HCT116 (cell line): ENCODE results near the gene MAPKAPK5.
"Not testable (repeated sequence)": the region's sequence is repeated elsewhere in the genome, so short reads cannot be mapped to it uniquely, and the experiment has no call there.

Experiments used
- SIN3A ChIP-seq: IDR thresholded peaks from 2 replicates; pipeline ENCODE4 v1.6.1; 2012; ENCODE audit warnings: low read depth
- SP1 ChIP-seq: IDR thresholded peaks from 2 replicates; pipeline ENCODE4 v1.6.1; 2012; ENCODE audit warnings: low read depth

DNA sequence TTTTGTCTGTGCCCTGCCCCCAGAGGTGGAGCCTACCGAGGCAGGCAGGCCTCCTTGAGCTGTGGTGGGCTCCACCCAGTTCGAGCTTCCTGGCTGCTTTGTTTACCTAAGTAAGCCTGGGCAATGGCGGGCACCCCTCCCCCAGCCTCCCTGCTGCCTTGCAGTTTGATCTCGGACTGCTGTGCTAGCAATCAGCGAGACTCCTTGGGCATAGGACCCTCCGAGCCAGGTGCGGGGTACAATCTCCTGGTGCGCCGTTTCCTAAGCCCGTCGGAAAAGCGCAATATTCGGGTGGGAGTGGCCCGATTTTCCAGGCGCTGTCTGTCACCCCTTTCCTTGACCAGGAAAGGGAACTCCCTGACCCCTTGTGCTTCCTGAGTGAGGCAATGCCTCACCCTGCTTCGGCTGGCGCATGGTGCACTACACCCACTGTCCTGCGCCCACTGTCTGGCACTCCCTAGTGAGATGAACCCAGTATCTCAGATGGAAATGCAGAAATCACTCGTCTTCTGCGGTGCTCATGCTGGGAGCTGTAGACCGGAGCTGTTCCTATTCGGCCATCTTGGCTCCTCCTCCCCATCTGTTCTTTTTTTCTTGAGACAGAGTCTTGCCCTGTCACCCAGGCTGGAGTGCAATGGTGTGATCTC, 7.2 kb upstream of the MAPKAPK5 start:
- TF ChIP-seq SIN3A, SP1: not testable (repeated sequence)
